Measurements from ENCODE around the gene DRD2.

The DRD2 gene

GRCh38 chr11:113506893-113507292 lies 31.7 kb upstream of the DRD2 start:
- no peak for TF ChIP-seq CTCF (IDR thresholded peaks at IDR 0.05)

- no peak for TF ChIP-seq CTCF (IDR thresholded peaks at IDR 0.05)
Measured at GRCh38 chr11:113506461-113506860, 31.3 kb upstream of the DRD2 start.

GRCh38 chr11:113505541-113506375 lies 30.6 kb upstream of the DRD2 start:
- no peak for TF ChIP-seq CTCF (IDR thresholded peaks at IDR 0.05)

- no peak for TF ChIP-seq CTCF (IDR thresholded peaks at IDR 0.05)
Measured at GRCh38 chr11:113505046-113505445, 29.8 kb upstream of the DRD2 start.

GRCh38 chr11:113504586-113504985 lies 29.4 kb upstream of the DRD2 start:
- TF ChIP-seq CTCF (IDR thresholded peaks at IDR 0.05), result no peak

GRCh38 chr11:113504071-113504470 lies 28.9 kb upstream of the DRD2 start:
- TF ChIP-seq CTCF (IDR thresholded peaks at IDR 0.05), result no peak

GRCh38 chr11:113497066-113497910 lies 22.1 kb upstream of the DRD2 start:
- TF ChIP-seq CTCF (IDR thresholded peaks at IDR 0.05), result no peak
